ENCODE results near the gene TUBD1.

The TUBD1 gene

GRCh38 chr17:59888145-59888750 is 4.5 kb downstream of the TUBD1 start:
- H3K9me2 ChIP-seq (replicated peaks; ENCODE audit: insufficient read depth, low read length): no peaks in the 10 kb centered on the region
- H3K36me3 ChIP-seq (ENCODE audit: low read length): no peaks in the 10 kb centered on the region
- no peak overlapping the region for H3K4me2 ChIP-seq (ENCODE audit: low read depth, low read length, poor library complexity, severe bottlenecking)
- H3F3A ChIP-seq (ENCODE audit: insufficient read depth): no peaks in the 10 kb centered on the region
- peaks cover 21% of the 10 kb centered on the region for H3K79me2 ChIP-seq (ENCODE audit: insufficient read depth, low read length)
- no peaks in the 10 kb centered on the region for H3K9me3 ChIP-seq (ENCODE audit: insufficient read depth, low read length)
- H2AFZ ChIP-seq (ENCODE audit: low read depth, low read length, severe bottlenecking): no peak overlapping the region
- H3K9ac ChIP-seq (ENCODE audit: low read length): no peak overlapping the region
- no peak overlapping the region for H3K27ac ChIP-seq (ENCODE audit: low read depth, low read length)
- H4K20me1 ChIP-seq (ENCODE audit: low read depth, low read length): no peaks in the 10 kb centered on the region
- TF ChIP-seq, protein P1, sequence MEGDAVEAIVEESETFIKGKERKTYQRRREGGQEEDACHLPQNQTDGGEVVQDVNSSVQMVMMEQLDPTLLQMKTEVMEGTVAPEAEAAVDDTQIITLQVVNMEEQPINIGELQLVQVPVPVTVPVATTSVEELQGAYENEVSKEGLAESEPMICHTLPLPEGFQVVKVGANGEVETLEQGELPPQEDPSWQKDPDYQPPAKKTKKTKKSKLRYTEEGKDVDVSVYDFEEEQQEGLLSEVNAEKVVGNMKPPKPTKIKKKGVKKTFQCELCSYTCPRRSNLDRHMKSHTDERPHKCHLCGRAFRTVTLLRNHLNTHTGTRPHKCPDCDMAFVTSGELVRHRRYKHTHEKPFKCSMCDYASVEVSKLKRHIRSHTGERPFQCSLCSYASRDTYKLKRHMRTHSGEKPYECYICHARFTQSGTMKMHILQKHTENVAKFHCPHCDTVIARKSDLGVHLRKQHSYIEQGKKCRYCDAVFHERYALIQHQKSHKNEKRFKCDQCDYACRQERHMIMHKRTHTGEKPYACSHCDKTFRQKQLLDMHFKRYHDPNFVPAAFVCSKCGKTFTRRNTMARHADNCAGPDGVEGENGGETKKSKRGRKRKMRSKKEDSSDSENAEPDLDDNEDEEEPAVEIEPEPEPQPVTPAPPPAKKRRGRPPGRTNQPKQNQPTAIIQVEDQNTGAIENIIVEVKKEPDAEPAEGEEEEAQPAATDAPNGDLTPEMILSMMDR (IDR thresholded peaks at IDR 0.05; ENCODE audit: insufficient read depth, low read length, poor library complexity, severe bottlenecking): no peak
- no peak for TF ChIP-seq EZH2phosphoT487 (conservative IDR thresholded peaks at IDR 0.05; ENCODE audit: low read length)
- H3K27me3 ChIP-seq (ENCODE audit: low read length): no peaks in the 10 kb centered on the region
- H3K4me3 ChIP-seq (ENCODE audit: insufficient read depth, low read length, poor library complexity, severe bottlenecking): no peak overlapping the region

DNA sequence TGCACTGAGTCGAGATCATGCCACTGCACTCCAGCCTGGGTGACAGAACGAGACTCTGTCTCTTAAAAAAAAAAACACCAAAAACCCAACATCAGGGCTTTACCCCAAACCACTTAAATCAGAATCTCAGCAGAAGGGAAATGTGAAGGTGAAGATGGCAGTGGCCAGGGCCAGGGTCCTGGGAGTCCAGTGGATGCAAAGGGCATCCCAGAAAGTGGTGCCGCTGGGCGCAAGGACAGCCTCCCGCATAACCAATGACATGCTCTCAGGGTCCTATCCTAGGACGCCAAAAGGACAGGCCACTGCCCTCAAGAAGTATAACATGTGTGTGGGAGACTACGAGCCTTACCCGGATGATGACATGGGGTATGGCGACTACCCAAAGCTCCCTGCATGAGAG is 7.9 kb downstream of the TUBD1 start:
- Histone ChIP-seq H3K27ac (ENCODE audit: low read depth, low read length) (no peak overlapping the region), H3K9ac (ENCODE audit: low read length) (no peak overlapping the region), H3F3A (ENCODE audit: insufficient read depth) (no peaks in the 10 kb centered on the region), H3K4me3 (ENCODE audit: insufficient read depth, low read length, poor library complexity, severe bottlenecking) (no peak overlapping the region), H2AFZ (ENCODE audit: low read depth, low read length, severe bottlenecking) (no peak overlapping the region), H3K9me3 (ENCODE audit: insufficient read depth, low read length) (no peaks in the 10 kb centered on the region), H3K4me2 (ENCODE audit: low read depth, low read length, poor library complexity, severe bottlenecking) (no peak overlapping the region), H4K20me1 (ENCODE audit: low read depth, low read length) (no peaks in the 10 kb centered on the region), H3K36me3 (ENCODE audit: low read length) (no peaks in the 10 kb centered on the region), H3K27me3 (ENCODE audit: low read length) (no peaks in the 10 kb centered on the region), H3K79me2 (ENCODE audit: insufficient read depth, low read length) (no peaks in the 10 kb centered on the region), H3K9me2 (replicated peaks; ENCODE audit: insufficient read depth, low read length) (no peaks in the 10 kb centered on the region)
- TF ChIP-seq, protein P1 (IDR thresholded peaks at IDR 0.05; ENCODE audit: insufficient read depth, low read length, poor library complexity, severe bottlenecking): no peak

- no peak overlapping the region for H3K4me3 ChIP-seq (ENCODE audit: insufficient read depth, low read length, poor library complexity, severe bottlenecking)
- H3K9ac ChIP-seq (ENCODE audit: low read length): no peak overlapping the region
- no peaks in the 10 kb centered on the region for H3K9me3 ChIP-seq (ENCODE audit: insufficient read depth, low read length)
- TF ChIP-seq, protein P1 (IDR thresholded peaks at IDR 0.05; ENCODE audit: insufficient read depth, low read length, poor library complexity, severe bottlenecking): no peak
- no peak for TF ChIP-seq EZH2phosphoT487 (conservative IDR thresholded peaks at IDR 0.05; ENCODE audit: low read length)
- H3K27ac ChIP-seq (ENCODE audit: low read depth, low read length): no peak overlapping the region
- no peak overlapping the region for H2AFZ ChIP-seq (ENCODE audit: low read depth, low read length, severe bottlenecking)
- 0 out of 2 replicates have a peak, but pooled peaks cover 2% of the 10 kb centered on the region for H3K36me3 ChIP-seq (ENCODE audit: low read length)
- H4K20me1 ChIP-seq (ENCODE audit: low read depth, low read length): no peaks in the 10 kb centered on the region
- H3K9me2 ChIP-seq (replicated peaks; ENCODE audit: insufficient read depth, low read length): no peaks in the 10 kb centered on the region
- H3K79me2 ChIP-seq (ENCODE audit: insufficient read depth, low read length): no peaks in the 10 kb centered on the region
- no peaks in the 10 kb centered on the region for H3F3A ChIP-seq (ENCODE audit: insufficient read depth)
- H3K27me3 ChIP-seq (ENCODE audit: low read length): no peaks in the 10 kb centered on the region
- H3K4me2 ChIP-seq (ENCODE audit: low read depth, low read length, poor library complexity, severe bottlenecking): no peak overlapping the region
Observed at GRCh38 chr17:59878624-59879023, 14.1 kb downstream of the TUBD1 start.
